ENCODE results near the gene SMIM34.
"Not testable (repeated sequence)": the region's sequence is repeated elsewhere in the genome, so short reads cannot be mapped to it uniquely, and the experiment has no call there.

DNA sequence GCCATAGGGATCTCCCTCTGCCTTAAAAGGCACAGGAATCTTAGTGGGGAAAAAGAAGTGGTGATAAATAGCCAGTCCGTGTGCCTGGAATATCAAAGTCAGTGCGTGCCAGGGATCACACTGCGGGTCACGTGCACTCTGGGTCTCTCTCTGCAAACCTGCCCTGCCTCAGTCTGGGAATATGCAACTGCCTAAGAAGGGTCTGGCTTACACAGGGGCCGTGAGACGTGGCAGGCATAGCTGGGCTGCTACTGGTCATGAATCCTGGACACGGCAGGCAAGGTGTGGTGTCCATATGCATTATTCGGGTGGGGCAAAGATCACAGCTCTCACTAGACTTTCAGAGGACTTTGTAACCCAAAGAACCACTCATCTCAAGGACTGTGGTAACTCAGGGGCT, 23.3 kb upstream of the SMIM34 start:
- TF ChIP-seq, protein P1, sequence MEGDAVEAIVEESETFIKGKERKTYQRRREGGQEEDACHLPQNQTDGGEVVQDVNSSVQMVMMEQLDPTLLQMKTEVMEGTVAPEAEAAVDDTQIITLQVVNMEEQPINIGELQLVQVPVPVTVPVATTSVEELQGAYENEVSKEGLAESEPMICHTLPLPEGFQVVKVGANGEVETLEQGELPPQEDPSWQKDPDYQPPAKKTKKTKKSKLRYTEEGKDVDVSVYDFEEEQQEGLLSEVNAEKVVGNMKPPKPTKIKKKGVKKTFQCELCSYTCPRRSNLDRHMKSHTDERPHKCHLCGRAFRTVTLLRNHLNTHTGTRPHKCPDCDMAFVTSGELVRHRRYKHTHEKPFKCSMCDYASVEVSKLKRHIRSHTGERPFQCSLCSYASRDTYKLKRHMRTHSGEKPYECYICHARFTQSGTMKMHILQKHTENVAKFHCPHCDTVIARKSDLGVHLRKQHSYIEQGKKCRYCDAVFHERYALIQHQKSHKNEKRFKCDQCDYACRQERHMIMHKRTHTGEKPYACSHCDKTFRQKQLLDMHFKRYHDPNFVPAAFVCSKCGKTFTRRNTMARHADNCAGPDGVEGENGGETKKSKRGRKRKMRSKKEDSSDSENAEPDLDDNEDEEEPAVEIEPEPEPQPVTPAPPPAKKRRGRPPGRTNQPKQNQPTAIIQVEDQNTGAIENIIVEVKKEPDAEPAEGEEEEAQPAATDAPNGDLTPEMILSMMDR (conservative IDR thresholded peaks at IDR 0.05 in 1 of 2, IDR thresholded peaks at IDR 0.05 in 1 of 2; ENCODE audit: extremely low read depth in 1 of 2, insufficient read depth in 1 of 2, low read depth in 1 of 2, low read length in 2 of 2): not testable (repeated sequence)
- not testable (repeated sequence) for TF ChIP-seq EZH2 (IDR thresholded peaks at IDR 0.05; ENCODE audit: borderline replicate concordance, low read length)

Data from mammary epithelial cell (primary cell).